Thyroid gland (tissue), 4 donors: ENCODE data around the gene PLEKHF1. TPM values are rescaled to one million over a fixed set of nuclear protein-coding genes. Genes with fewer than 3 reads are reported as not detected.

Source experiments
- DNase-seq, 2 donors: peaks; one replicate each; pipeline ENCODE4 v3.0.0-alpha.2; 2019
- H3K27ac ChIP-seq, 3 donors: fragments of 200-600 bp; sonication (generic); 1 replicate in 2 of 3; 2 replicates in 1 of 3; pipeline ENCODE4 v1.5.1; 2016 to 2019; ENCODE audit warnings: mild to moderate bottlenecking in 1 of 3, moderate library complexity in 1 of 3
- H3K27me3 ChIP-seq: fragments of 200-600 bp; sonication (generic); one replicate; pipeline ENCODE4 v1.5.1; 2019
- H3K36me3 ChIP-seq, 2 donors: fragments of 200-600 bp; sonication (generic); one replicate each; pipeline ENCODE4 v1.5.1; 2016 to 2019
- H3K4me1 ChIP-seq, 2 donors: fragments of 200-600 bp; sonication (generic); one replicate each; pipeline ENCODE4 v1.5.1; 2017 to 2019
- H3K4me3 ChIP-seq, 3 donors: fragments of 200-600 bp; sonication (generic); replicated peaks in 1 of 3; 1 replicate in 2 of 3; 2 replicates in 1 of 3; pipeline ENCODE4 v1.5.1; 2016; ENCODE audit warnings: mild to moderate bottlenecking in 1 of 3
- H3K9me3 ChIP-seq: fragments of 200-600 bp; sonication (generic); one replicate; pipeline ENCODE4 v1.5.1; 2017
- POLR2A ChIP-seq, 2 donors: fragments of 450-650 bp; IDR thresholded peaks; one replicate each; pipeline ENCODE4 v1.6.1; 2017; ENCODE audit warnings: antibody characterized with exemption in 2 of 2, mild to moderate bottlenecking in 2 of 2, moderate library complexity in 1 of 2
- WGBS, 2 donors: methylation state at CpG; one replicate each; pipeline ENCODE4 v1.1.5; 2017; 5-methylcytosine and 5-hydroxymethylcytosine counted together
- intact Hi-C: fragments of 100-400 bp; cut with DNase I; formaldehyde crosslinking; loops from one replicate; pipeline ENCODE4 v1.15.1; 2023
- total RNA-seq, 4 donors: library from RNA; depleted of rRNA; stranded (reverse); fragments of >200 nt; gene quantifications; one replicate each; pipeline ENCODE4 v1.2.3, GENCODE V29; 2016
- TF ChIP-seq, protein P1 (sequence below), 6 experiments: fragments of 200-600 bp in 3 of 6; fragments of 450-650 bp in 3 of 6; sonication (generic) in 3 of 6; IDR thresholded peaks; one replicate each; pipeline ENCODE4 v1.5.1; 2016 to 2019; ENCODE audit warnings: antibody characterized with exemption in 6 of 6, mild to moderate bottlenecking in 2 of 6, inconsistent platforms in 1 of 6, moderate library complexity in 1 of 6

The PLEKHF1 gene
- total RNA-seq, 4 donors from 2014 or later = 12.1 to 20.3 (median 16.5) TPM

DNA sequence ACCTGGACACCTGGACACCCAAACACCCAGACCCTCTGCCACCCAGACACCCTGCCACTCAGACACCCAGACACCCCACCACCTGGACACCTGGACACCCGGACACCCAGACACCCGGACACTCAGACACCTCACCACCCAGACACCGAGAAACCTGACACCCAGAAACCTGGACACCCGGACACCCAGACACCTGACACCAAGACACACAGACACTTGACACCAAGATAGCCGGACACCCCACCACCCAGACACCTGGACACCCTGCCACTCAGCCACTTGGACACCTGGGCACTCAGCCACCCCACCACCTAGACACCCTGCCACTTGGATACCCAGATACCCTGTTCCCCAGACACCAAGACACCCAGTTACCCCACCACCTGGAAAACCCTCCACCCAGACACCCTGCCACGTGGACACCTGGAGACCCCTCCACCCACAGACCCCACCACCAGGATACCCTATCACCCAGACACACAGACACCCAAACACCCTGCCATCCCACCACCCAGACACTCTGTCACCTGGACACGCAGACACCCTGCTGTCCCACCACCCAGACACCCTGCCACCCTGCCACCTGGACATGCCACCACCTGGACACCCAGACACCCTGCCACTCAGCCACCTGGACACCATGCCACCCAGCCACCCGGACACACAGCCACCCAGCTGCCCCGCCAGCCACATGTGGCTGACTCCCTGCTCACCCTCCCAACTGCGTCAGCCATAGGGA, 32.4 kb downstream of the PLEKHF1 start:
- 96 to 97% methylated on average over 7 to 8 of the region's 10 CpGs for WGBS, 2 donors
- Histone ChIP-seq H3K27ac (no peak overlapping the region), H3K4me1 (no peaks in the 10 kb centered on the region), H3K4me3 (no peak overlapping the region), H3K9me3 (no peaks in the 10 kb centered on the region), H3K36me3 (peaks cover 7 to 12% of the 10 kb centered on the region in 2 donors), H3K27me3 (no peaks in the 10 kb centered on the region)
- TF ChIP-seq, protein P1, sequence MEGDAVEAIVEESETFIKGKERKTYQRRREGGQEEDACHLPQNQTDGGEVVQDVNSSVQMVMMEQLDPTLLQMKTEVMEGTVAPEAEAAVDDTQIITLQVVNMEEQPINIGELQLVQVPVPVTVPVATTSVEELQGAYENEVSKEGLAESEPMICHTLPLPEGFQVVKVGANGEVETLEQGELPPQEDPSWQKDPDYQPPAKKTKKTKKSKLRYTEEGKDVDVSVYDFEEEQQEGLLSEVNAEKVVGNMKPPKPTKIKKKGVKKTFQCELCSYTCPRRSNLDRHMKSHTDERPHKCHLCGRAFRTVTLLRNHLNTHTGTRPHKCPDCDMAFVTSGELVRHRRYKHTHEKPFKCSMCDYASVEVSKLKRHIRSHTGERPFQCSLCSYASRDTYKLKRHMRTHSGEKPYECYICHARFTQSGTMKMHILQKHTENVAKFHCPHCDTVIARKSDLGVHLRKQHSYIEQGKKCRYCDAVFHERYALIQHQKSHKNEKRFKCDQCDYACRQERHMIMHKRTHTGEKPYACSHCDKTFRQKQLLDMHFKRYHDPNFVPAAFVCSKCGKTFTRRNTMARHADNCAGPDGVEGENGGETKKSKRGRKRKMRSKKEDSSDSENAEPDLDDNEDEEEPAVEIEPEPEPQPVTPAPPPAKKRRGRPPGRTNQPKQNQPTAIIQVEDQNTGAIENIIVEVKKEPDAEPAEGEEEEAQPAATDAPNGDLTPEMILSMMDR (IDR thresholded peaks at IDR 0.05) = no peak
- TF ChIP-seq POLR2A (IDR thresholded peaks at IDR 0.05) = no peak
- intact Hi-C loops = no loop called here
- no peak for DNase-seq

DNA sequence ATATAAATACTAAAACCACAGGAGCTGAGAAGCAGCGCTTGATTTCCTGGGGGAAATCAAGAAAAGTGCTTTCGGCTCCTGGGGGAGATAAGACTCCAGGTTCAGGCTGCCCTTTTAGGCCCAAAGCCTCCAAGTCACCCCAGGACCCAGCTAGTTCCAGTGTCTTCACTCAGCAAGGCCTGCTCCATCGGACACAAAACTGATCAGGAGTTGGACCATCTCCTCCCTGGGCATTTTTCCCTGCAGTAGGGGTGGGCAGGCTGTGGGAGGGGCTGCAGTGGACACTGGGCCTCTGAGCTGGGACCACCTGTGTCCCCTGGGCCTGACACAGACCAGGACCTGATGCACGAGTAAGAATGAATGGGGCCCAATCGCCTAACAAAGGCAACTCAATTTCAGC, 34.6 kb downstream of the PLEKHF1 start:
- TF ChIP-seq, protein P1 (IDR thresholded peaks at IDR 0.05) = no peak
- no peak for TF ChIP-seq POLR2A (IDR thresholded peaks at IDR 0.05)
- no peak for DNase-seq
- H3K27ac ChIP-seq = no peak overlapping the region
- no peaks in the 10 kb centered on the region for H3K4me1 ChIP-seq
- WGBS, 2 donors = 81 to 90% methylated on average over 5 of the region's 5 CpGs
- H3K4me3 ChIP-seq = no peak overlapping the region
- no peaks in the 10 kb centered on the region for H3K9me3 ChIP-seq
- H3K27me3 ChIP-seq = no peaks in the 10 kb centered on the region
- H3K36me3 ChIP-seq = peaks cover 7 to 18% of the 10 kb centered on the region in 2 donors
- intact Hi-C loops = no loop called here

DNA sequence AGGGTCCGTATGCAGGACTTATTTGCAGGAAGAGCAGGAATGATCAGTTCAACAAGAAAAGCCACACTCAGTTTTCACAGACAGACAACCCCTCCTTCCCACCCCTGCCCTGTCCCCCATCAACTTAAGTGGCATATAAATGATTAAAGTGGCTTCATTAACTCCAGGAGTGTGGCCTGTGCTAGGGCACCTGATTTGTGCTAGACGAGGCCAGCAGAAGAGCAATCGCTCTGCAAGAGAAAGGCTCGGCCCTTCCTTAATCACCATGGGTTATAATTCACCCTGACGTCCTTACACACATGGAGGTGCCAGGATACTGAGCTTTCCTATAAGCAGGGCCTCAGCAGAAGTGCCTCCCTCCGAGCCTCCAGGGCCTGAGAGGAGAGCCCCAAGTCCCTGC, 35.2 kb downstream of the PLEKHF1 start:
- no peak for DNase-seq
- no peak for TF ChIP-seq POLR2A (IDR thresholded peaks at IDR 0.05)
- TF ChIP-seq, protein P1 (IDR thresholded peaks at IDR 0.05) = no peak
- H3K27me3 ChIP-seq = no peaks in the 10 kb centered on the region
- intact Hi-C loops = no loop called here
- no peak overlapping the region for H3K27ac ChIP-seq
- no peaks in the 10 kb centered on the region for H3K4me1 ChIP-seq
- WGBS, 2 donors = 78 to 82% methylated on average over 6 of the region's 6 CpGs
- H3K4me3 ChIP-seq = no peak overlapping the region
- H3K36me3 ChIP-seq = peaks cover 7 to 18% of the 10 kb centered on the region in 2 donors
- H3K9me3 ChIP-seq = no peaks in the 10 kb centered on the region

DNA sequence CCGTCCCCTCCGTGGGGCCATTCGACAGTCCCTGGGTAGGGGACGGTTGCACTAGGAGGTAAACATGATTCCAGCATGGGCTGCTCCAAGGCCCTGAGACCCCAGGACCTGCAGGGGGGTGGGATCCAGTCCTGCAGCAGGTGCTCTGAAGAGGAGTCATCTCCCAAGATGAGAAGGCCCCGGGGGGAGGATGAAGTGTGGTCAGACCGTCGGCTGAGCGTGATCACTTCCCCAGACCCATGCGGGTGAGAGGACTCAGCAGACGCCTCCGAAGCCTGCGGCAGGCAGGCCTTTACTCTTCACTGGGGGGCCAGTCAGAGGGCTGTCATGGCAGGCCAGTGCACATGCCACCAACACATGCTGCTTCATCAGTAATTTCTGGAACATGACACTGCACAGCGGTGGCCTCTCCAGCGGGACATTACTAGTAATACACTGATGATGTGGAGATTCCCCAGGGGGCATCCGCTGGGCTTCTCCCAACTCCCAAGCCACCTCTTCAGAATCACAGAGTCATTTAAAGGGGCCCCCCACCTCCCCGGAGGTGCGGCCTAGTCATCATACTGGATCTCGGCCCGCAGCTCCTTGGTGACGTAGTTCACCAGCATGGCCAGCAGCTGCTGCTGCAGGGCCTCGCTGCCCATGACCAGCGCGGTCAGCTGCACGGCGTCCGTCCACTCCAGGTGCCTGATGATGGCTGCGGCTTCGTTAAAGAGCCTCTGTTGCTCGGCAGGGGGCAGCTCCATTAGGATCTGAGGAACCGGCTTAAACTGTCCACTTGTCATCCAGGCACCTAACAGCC, 37.1 kb downstream of the PLEKHF1 start:
- Histone ChIP-seq H3K9me3 (no peaks in the 10 kb centered on the region), H3K4me3 (no peak overlapping the region), H3K27ac (no peak overlapping the region), H3K4me1 (no peaks in the 10 kb centered on the region), H3K36me3 (peaks cover 18 to 21% of the 10 kb centered on the region in 2 donors), H3K27me3 (no peaks in the 10 kb centered on the region)
- no peak for DNase-seq
- intact Hi-C loops = no loop called here
- WGBS, 2 donors = 91 to 93% methylated on average over 21 to 29 of the region's 30 CpGs
- TF ChIP-seq, protein P1 (IDR thresholded peaks at IDR 0.05) = no peak
- TF ChIP-seq POLR2A (IDR thresholded peaks at IDR 0.05) = no peak

DNA sequence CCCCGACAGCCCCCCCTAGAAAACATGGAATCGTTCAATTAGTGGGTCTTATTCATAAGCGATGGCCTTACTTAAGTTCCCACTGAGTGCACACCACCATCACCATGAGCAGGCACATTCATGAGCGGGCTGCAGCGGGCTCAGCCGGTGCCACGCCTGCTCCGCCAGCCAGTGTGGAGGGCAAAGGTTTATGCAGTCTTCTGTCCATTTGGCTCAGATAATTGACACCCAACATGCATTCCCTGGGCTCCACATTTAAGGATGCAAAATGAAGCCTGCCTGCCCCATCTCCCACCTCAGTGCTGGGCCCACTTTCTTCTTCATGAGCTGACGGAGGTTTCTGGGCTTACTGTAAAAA, 37.7 kb downstream of the PLEKHF1 start:
- peaks cover 18 to 21% of the 10 kb centered on the region in 2 donors for H3K36me3 ChIP-seq
- no peak overlapping the region for H3K4me3 ChIP-seq
- H3K27me3 ChIP-seq = no peaks in the 10 kb centered on the region
- 97% methylated on average over 9 of the region's 9 CpGs for WGBS, 2 donors
- DNase-seq = no peak
- H3K4me1 ChIP-seq = no peaks in the 10 kb centered on the region
- no peak overlapping the region for H3K27ac ChIP-seq
- no peak for TF ChIP-seq POLR2A (IDR thresholded peaks at IDR 0.05)
- TF ChIP-seq, protein P1 (IDR thresholded peaks at IDR 0.05) = no peak
- H3K9me3 ChIP-seq = no peaks in the 10 kb centered on the region
- intact Hi-C loops = no loop called here
